HG03097 (cell line): ENCODE measurements around the gene UVRAG.

Experiments
- ATAC-seq: cut with Tn5 transposase; IDR thresholded peaks from one replicate; pipeline ENCODE4 v1.9.1; 2021; ENCODE audit not compliant: unreplicated experiment, low FRiP score

The UVRAG gene

DNA sequence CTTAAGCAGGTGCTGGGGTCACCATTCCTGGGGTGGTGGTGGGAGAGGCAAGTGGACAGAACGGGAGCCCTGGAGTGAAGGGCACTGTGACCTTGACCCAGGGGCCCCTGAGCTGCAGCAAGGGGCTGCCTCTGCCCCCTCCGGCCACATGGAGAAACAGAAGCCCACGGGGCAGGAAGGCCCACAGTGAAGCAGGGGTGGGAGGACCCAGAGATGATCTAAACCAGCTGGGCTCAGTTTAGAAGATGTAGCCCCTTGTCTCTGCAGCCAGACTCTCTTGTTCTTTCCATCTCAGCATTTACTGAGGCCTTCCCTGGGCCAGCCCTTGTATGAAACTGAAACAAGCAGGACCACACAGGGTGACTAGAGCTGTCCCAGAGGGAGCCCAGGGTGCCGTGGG lies 360.8 kb downstream of the UVRAG start:
- ATAC-seq, result no peak

DNA sequence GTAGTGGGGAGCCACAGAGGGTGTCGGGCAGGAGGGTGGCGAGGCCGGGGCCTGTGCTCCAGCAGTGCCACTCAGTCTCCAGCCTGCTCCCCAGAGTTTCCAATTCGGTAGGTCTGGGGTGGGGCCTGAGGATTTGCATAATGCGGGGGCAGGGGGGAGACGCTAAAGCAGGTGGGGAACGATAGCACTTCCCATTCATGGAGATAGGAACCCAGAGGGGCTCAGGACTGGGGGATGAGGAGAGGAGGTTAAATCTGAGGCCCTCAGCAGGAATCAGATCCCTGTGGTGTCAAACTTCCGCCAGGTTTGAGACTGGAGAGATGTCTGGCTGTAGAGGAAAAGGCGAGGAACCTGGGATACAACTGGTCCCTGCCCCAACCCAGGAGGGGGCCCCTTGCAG lies 361.5 kb downstream of the UVRAG start:
- no peak for ATAC-seq

DNA sequence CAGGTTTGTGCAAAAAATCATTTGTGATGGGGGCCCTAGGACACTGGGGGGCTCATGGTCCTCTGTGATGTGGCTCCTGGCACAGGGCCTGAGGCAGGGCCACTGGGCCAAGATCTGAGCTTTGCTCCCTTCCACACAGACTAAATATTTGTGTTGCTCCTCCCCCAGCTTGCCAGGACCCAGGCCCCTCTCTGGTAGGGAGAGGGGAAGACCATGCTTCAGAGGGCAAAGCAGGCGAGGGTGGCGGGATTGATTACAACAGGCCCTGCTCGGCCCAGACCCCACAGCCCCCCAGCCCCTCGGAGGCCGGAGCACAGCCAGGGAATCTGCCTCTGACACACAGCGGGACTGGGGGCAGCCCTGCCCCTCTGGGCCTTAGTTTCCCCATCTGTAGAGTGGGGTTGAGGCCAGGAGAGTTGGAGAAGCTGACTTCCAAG lies 362.3 kb downstream of the UVRAG start:
- no peak for ATAC-seq

DNA sequence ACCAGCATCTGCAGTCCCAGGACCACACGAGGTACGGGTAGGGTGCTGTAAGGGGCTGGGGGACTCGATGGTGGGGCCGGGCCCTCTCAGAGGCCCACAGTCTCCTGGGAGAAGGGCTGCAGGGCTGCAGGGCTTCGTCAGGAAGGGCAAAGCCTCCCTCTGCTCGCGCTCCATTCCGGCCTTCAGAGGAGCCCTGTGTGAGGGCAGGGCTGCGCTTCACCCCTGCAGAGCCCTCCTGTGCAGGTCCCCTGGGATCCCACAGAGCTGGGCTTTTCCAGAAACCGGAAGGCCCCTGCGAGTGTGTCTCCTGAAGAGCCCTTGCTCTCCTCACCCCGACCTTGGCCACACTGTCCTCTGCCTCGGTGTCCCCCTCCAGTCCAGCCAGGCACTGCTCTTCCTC lies 364.1 kb downstream of the UVRAG start:
- no peak for ATAC-seq

DNA sequence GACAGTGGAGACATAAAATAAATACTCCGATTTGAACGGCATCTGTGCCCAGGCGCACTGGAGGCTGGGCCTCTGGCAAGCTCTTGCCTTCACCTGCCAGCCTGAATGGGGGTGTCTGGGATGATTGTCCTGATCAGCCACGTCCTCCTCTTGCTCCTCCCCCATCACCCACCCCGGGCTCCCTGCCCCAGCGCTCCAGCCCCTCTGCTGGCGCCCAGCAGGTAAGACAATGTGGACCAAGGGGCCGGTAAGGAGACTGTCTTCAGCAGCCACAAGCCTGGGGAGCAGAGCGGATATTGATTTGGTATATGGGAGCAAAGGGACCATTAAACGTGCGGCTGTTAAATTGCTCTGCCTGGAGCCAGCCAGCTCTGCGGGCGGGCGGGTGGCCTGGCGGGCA lies 366.4 kb downstream of the UVRAG start:
- no peak for ATAC-seq

DNA sequence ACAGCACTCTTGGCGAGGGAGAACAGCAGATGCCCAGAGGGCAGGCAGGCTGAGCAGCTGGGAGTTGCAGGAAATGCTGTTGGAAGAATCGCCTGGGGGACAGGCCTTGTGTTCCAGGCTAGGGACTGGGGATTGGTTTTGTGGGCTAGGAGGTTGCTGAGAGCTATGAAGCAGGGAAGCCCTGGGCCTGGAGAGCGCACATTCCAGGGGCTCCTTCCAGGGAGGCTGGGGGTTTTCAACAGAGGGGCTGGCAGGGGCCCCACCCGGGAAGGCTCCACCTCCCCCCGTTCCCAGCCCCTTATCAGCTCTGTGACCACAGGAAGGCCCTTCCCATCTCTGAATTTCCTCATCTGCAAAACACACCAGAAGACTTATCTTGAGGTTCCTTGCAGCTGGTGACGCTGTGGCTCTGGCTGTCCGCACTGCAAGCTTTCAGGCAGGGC lies 369.6 kb downstream of the UVRAG start:
- no peak for ATAC-seq

DNA sequence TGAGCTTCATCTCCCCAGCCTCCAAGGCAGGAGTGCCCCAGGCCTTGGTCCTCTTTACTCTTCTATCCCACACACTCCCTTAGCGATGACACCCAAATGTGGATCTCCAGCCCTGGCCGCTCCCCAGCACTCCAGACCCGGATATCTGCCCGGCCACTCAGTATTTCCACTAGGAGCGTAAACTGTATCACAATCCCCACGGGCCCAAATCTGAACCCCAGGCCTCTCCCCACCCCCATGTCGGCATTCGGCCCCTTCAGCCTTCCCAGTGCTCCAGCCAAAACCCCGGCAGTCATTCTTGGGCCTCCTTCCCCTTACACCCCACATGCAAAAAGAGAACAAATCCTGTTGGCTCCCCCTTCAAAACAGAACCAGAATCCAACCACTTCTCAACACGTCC lies 370.5 kb downstream of the UVRAG start:
- no peak for ATAC-seq

DNA sequence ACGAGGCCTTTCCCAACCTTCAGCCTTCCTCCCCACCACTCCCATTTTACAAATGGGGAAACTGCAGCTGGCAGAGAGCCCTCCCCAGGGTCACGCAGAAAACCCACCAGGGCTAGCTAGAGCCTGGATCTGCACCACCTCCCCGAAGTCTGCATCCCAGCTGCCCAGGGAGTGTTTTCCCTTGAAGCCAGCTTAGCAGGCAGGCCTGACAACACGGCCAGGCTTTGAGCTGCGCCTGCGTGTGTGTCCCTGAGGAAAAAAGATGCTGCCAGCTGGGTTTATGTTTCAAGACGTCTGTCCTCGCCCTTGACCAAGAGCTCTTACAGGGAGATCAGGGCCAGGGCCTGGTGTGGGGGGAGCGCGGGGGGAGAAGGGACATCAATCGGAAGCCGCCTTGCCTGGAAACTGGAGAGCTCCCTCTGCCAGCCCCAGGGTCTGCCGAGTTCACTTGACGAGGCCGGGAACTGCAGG lies 371.0 kb downstream of the UVRAG start:
- ATAC-seq, result no peak

DNA sequence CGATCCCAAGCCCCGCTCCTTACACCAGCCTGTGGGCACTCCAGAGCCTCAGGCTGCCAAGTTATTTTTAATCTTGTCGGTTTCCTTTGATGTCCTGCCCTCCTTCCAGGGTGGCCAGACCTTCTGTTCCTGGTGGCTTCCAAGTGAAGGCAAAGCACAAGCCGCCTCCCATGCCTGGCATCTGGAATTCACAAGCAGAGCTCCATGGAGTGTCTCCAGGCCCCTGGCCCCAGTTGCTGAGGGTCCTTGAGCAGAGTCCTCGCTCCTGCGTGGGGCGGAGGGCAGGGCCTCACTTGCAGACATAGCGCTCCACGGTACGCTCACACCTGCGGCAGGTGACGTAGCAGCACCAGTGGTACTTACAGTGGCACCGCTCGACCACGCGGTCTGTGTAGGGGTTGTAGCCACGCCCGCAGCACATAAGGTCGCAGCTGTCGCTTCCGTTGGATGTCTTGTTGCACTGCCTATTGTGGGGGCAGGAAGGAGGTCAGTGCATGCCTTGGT lies 371.8 kb downstream of the UVRAG start:
- ATAC-seq, result no peak

DNA sequence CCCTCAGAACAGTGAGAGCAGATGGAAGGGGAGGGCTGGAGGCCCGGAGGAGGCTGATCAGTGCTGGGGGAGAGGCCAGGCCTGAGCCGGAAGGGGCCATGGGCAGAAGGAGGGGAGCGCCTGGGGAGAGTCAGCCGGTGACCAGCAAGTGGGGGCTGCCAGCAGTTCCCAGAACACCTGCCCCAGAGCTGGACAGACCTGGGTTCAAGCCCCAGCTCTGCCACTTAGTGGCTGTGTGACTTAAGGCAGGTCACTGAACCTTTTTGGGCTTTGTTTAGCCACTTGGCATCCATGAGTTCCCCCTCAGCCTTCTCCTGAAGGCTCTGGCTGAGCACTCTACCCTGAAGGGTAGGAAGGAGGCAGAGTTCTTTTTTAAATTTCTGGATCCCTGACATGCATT lies 373.9 kb downstream of the UVRAG start:
- no peak for ATAC-seq

DNA sequence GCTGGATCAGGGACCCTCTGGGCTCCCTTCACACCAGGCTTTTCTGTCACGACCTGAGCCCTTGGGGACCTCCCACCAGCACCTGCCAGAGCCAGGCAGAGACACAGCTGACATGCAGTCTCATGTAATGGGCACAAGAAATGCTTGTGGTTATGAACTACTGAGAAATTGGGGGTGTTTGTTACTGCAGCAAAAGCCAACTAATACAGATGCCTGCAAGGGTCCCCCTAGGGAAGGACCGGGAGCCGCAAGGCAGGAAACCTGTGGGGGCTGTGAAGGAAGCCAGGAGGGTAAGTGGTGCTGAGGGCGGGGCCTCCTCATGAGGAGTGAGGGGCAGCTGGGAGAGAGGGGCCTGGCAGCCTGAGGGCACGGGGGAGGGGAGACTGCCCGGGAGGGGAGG lies 374.7 kb downstream of the UVRAG start:
- ATAC-seq, result no peak

DNA sequence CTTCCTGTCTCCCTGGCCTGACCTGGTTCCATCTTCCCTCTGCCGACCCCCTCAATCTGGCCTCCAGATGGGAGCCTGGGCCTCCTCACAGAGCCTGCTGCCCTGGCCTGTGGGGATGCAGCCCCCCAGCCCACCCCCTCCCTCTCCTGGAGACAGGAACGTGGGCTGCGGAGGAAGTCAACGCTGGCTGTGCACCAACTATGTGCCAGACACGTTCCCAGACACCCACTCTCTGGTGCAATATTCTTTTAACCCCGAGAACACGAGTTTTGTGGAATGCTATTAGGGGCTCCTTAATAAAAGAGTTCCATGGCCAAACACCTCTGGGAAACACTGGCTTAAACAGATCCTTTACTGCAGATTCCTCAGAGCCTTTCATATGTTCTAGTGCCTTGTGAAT lies 375.4 kb downstream of the UVRAG start:
- ATAC-seq, result no peak
